HG03196 (cell line): Measurements from ENCODE around the gene AMZ2.
A peak's percentile ranks its signal among the peaks of the same experiment; 100 is the strongest.
"Not testable (repeated sequence)": the region's sequence is repeated elsewhere in the genome, so short reads cannot be mapped to it uniquely, and the experiment has no call there.

ENCODE experiments used
- ATAC-seq: cut with Tn5 transposase; IDR thresholded peaks from one replicate; pipeline ENCODE4 v1.9.1; 2021; ENCODE audit not compliant: unreplicated experiment

Gene AMZ2

DNA sequence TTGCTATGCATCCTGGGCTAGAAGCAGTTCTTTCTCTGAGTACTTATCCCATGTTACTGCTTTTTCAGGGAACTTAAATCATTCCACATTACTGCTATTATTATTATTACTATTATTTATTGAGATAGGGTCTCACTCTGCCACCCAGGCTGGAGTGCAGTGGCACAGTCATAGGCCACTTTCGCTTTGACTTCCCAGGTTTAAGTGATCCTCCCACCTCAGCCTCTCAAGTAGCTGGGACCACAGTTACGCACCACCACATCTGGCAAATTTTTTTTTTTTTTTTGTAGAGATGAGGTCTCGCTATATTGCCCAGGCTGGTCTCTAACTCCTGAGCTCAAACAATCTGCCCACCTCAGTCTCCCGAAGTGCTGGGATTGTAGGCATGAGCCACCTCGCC, 28.4 kb upstream of the AMZ2 start:
- not testable (repeated sequence) for ATAC-seq

DNA sequence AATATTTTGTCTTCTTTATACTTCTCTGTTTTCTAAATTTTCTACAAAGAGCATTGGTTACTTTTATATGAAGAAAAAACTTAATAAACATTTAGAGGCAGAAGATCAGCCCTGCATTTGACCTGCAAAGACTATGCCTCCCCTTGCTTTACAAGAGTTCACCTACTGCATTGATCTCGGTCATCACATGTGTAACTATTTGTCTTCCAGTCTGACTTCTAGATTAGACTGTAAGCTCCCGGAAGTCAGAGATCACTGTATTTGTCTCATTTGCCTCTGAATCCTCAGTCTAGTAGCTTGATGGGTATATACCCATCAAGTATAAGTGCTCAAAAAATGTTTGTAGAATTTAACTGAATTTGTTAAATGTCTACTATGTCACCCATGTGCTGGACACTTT, 27.7 kb upstream of the AMZ2 start:
- ATAC-seq = not testable (repeated sequence)

DNA sequence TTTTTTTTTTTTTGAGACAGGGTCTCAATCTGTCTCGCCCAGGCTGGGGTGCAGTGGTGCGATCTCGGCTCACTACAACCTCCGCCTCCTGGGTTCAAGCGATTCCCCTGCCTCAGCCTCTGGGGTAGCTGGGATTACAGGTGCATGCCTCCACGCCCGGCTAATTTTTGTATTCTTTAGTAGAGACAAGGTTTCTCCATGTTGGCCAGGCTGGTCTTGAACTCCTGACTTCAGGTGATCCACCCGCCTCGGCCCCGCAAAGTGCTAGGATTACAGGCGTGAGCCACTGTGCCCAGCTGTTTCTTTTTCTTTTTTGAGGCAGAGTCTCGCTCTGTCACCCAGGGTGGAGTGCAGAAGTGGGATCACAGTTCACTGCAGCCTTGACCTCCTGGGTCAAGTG, 27.1 kb upstream of the AMZ2 start:
- ATAC-seq = not testable (repeated sequence)

DNA sequence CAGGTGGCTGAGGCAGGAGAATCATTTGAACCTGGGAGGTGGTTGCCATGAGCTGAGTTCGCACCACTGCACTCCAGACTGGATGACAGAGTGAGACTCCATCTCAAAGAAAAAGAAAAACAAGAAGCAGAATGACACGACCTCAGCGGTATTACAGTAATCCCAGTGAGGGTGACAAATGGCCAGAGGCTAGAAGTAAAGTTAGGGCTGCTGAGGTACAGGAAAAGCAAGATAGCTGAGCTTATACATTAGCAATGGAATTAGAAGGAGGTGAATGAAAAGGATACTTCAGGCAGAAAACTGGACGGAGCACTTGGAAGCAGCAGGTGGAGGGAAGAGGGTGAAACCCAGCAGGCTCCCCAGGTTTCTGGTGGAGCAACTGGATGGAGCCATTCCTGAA, 26.1 kb upstream of the AMZ2 start:
- ATAC-seq = no peak

DNA sequence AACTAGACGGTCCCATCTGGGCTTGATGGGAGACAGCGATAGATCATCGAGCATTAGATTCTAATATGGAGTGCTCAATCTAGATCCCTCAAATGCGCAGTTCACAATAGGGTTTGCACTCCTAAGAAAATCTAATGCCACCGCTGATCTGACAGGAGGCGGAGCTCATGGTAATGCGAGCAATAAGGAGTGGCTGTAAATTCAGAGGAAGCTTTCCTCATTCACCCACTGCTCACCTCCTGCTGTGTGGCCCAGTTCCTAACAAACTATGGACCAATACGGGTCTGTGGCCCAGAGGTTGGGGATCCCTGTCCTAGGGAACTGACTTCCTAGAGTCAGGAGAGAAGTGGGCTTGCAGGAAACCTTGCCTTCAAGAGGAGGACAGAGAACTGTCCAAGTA, 25.2 kb upstream of the AMZ2 start:
- ATAC-seq = no peak

DNA sequence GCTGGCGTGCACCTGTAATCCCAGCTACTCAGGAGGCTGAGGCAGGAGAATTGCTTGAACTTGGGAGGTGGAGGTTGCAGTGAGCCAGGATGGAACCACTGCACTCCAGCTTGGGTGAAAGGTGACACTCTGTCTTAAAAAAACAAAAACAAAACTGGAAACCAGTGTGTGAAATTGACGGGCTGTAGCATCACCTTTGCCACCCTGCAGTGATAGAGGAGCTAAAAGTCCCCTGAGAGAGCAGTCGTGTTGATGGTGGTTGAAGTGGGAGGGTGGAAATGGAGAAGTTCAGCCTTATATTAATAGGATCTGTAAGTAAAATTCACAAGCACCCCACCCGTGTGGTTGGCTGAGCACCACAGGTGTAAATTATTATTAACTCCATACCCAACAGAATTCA, 22.8 kb upstream of the AMZ2 start:
- ATAC-seq = not testable (repeated sequence)

DNA sequence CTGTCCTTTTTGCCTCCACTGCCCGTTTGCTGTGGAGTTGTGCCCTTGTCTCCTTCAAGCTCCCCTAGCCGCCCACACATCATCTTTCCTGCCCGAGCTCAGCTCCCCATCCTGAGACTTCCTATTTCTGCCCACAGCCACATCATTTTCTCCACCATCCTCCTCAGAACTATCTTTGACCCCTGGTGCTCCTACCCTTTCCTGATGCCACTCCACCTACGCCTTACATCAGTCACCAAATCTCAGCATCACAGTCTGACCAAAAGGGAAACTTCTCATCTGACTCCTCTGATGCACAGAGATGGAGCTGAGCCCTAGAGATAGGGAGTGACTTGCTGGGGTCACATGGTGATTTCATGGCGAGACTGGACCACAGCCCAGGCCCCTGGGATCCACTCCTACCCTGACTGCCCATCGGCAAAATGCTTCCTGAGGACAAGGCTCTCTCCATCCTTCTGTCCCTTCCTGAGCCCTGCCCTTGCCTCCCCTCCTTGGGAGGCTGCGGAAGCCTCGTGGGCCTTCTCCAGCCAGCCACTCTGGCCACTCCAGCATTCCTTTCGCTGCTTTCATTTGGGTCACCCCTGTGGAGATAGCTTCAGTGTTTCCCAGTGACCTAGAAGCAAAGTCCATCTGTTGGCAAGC, 19.7 kb upstream of the AMZ2 start:
- not testable (repeated sequence) for ATAC-seq

DNA sequence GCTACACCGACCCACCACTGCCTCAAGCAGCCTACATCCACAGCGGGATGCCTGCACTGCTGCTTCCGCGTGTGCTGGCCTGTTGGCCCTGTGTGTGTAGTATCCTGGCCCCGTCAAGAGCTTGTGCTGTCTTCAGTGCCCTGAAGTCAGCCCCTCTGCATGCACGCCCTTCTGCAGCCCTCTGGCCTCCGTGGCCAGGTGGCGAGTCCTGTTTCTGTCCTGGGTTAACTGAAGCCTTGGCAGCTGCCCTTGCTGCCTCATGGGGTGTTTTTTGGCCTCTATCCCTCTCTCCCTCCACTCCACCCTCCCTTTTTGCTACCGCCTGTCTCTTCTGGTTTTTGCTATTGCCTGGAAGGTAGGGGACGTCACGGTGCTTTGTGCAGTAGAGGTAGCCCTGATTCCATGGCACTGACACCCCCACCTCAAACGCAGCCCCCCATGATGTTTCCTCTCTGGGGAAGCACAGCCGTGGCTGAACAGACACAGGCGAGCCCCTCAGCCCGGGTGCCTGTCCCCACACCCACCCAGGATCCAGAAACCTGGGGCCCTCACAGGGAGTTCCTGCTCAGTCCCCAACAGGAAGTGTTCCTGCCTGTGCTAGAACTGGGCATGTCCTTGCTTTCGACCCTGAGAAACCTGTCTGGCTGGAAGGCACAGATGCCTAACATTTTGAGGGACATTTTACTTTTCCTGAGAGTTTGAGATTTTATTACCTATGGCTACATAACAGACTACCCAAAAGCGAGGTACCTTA, 18.8 kb upstream of the AMZ2 start:
- ATAC-seq = no peak

DNA sequence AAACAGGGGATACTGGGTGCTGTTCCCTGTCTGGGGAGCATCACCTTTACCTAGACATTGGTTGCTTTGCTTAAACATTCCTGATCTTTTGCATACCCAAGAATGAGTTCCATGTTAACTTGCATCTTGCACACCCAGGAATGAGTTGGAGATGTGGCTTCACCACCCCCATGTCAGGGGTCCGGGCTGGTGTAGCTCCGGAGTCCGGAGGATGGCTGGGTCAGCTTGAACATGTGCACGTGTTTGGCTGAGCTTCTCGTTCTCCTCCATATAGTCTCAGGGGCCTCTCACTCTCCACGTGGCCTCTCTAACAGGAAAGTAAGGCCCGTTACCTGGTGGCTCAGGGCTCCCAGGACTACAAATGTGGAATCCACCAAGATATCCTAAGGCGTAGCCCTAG, 18.2 kb upstream of the AMZ2 start:
- ATAC-seq = no peak

DNA sequence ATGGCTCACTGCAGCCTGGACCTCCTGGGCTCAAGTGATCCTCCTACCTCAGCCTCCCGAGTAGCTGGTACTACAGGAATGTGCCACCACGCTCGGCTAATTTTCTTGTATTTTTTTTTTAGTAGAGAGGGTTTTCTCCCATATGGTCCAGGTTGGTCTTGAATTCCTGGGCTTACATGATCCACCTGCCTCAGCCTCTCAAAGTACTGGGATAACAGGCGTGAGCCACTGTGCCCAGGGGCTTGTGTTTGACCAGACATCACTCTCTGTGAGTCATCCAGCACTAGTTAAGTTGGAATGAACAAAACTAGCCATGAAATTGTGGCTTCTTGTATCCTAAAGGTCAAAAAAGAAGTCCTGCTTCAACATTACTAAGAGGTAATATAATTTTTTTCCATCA, 16.7 kb upstream of the AMZ2 start:
- not testable (repeated sequence) for ATAC-seq

DNA sequence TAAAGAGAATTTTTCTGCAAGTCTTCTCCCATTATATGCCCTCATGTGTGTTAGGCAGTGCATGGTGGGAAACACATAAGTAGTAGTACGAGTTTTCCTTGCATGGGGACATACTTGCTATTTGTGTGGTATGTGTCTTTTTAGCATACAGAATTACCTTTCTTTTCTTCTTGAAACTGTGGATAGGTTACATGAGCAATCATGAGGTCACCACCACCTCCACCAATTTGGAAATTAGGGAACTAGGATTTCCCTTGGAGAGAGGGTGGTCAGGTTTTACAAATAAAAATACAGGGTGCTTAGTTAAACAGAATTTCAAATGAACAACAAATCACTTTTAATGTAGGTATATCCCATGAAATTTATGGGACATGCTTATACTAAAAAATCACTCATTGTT, 16.3 kb upstream of the AMZ2 start:
- no peak for ATAC-seq

DNA sequence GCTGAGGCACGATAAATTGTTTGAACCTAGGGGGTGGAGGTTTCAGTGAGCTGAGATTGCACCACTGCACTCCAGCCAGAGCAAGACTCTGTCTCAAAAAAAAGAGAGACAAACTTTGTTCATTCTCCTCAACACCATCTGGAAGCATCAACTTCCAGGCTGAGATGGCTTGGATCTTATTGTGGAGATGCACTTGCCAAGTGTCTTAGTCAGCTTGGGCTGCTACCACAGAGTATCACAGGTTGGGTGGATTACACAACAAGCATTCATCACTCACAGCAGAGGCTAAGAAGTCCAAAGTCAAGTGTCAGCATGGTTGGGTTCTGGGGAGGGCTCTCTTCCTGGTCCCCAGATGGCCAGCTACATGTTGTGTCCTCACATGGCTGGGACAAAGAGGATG, 15.1 kb upstream of the AMZ2 start:
- not testable (repeated sequence) for ATAC-seq

DNA sequence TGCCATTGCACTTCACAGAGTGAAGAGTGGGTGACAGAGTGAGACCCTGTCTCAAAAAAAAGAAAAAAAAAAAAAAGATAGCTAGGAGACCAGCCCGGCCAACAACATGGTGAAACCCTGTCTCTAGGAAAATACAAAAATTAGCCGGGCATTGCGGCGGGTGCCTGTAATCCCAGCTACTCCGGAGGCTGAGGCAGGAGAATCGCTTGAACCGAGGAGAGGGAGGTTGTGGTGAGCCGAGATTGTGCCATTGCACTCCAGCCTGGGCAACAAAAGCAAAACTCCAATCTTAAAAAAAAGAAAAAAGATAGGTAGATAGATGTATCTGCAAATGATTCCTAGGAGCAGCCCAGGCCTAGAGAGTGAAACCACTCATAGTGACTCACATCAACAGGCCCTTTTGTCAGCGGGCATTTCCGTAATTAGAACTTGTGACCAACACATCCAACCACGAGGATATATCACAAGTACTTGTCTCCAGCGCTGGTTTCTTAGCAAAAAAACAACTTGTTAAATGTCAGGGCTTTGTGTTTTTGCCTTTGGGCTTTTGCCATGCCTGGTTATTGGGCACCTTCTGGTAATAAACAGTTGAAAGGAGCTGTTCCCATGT, 13.0 kb upstream of the AMZ2 start:
- ATAC-seq = peak; percentile 38

DNA sequence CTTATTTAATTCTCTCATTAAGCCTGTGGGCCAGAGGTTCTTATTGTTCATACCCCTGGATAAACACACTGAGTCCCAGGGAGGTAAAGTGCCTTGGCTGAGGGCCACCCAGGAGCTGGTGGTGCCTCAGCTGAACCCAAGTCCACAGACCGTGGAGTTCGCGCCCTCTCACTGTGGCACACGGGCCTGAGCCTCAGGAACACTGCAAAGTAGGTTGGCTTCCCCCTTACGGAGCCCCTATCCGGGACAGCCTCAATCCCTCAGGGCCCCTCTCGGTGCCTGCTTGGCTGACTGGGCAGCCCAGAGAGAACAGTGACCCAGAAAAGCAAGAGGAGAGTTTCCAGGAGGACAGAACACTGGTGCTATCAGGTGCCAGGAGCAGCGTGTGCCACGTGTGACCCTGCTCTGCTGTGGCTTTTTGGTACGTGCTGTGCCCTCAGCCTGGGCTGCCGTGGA, 12.5 kb upstream of the AMZ2 start:
- not testable (repeated sequence) for ATAC-seq

DNA sequence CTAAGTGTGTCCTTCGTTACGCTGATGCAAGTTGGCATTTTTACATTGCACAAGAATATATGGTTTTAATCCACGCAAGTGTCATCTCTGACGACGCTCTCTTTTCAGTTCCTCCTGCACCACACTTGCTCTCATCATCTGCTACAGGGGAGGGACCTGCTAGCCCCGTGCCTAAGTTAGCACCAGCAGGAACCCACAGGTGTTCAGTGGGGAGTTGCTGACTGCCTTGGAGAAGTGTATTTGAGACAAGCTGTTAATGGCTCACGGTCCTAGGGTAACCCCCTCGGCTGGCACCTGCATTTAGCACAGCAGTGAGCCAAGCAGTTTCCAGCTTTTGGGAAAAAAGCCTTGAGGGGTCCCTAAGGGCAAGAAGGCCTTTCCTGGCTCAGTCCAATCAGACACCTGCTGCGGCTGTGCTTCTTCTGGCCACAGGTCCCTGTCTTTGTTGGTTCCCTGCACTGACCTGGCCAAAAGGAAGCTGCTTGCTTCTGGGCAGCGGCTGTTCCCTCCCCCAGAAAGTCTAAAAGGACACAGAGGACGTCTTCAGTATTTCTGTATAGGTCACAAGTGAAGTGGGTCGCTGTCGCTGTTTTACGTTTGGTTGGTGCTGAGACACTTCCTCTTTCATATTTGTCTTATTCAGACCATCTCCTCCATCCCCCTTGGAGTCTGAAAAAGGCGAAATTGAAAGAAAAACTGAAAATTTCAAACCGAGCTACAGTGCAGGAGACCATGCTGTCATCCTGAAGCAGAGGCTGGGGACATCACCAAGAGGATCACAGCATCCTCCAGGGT, 10.3 kb upstream of the AMZ2 start:
- ATAC-seq = peak; percentile 72

DNA sequence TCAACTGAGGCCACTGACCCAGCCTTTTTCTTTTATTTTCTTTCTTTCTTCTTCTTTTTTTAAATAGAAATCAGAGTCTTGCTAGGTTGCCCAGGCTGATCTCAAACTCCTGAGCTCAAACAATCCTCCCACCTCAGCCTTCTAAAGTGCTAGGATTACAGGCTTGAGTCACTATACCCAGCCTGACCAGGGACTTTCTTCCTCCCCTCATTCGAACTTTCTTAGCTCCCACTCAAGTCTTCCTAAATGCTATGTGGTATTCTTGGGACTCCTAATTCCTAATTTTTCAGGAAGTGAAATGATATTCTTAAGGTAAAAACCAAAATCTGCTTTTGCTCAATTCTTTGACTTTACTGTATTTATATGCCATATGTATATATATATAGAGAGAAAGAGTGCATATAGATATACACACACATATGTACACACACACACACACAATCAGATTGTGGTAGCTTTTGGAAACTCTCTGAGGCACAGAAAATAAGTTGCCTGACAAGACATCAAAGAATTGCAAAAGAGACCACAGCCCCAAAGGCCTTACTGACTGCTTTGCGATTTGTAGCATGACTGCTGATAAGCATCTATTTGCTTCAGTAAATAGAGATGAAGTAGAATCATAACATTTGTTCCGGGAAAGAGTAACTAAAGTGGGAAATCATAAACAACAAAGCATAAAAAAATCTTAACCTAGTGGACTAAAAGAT, 9.5 kb upstream of the AMZ2 start:
- peak; percentile 7 for ATAC-seq

DNA sequence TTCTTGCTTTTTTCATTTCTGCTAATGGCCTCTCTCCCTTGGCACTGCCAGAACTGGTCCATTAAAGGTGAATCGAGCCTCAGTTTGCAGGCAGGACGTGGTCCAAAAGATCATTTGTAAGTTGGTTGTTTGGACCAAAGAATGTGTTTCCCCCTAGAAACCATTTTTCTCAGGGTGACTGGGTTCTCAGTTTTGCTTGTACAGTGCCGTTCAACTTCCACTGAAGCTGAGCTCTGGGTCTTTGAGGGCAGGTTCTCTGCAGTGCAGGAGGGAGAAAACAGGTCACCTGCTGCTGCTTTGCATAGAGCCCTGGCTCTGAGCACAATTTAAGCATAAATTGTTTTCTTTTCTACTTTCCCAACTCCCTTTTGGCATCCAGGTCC, 9.0 kb upstream of the AMZ2 start:
- ATAC-seq = no peak

DNA sequence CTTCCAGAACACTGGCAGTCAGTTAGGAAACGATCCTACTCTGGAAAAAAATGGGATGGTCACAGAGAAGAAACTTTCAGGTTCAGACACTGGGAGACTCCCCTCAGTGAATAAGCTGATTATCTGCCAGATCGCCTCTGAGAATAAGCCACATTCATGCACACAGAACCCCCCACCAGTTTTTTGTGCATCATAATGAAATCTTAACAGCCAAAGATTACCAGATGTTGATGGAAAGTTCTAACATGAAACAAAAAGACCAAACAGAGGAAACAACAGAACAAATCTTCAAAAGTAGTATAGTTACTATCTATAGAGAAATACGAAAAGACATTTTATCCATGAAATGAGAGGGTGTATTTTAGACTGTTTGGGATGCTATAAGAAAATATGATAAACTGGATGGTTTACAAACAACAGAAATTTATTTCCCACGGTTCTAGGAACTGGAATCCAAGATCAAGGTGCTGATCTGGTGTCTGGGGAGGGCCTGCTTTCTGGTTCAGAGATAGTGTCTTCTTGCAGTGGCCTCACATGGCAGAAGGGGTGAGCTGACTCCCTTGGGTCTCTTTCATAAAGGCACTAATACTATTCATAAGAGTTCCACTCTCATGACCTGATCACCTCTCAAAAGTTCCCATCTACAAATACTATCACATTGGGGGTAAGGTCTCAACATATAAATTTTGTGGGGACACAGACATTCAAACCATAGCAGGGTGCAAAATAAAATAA, 8.0 kb upstream of the AMZ2 start:
- no peak for ATAC-seq

DNA sequence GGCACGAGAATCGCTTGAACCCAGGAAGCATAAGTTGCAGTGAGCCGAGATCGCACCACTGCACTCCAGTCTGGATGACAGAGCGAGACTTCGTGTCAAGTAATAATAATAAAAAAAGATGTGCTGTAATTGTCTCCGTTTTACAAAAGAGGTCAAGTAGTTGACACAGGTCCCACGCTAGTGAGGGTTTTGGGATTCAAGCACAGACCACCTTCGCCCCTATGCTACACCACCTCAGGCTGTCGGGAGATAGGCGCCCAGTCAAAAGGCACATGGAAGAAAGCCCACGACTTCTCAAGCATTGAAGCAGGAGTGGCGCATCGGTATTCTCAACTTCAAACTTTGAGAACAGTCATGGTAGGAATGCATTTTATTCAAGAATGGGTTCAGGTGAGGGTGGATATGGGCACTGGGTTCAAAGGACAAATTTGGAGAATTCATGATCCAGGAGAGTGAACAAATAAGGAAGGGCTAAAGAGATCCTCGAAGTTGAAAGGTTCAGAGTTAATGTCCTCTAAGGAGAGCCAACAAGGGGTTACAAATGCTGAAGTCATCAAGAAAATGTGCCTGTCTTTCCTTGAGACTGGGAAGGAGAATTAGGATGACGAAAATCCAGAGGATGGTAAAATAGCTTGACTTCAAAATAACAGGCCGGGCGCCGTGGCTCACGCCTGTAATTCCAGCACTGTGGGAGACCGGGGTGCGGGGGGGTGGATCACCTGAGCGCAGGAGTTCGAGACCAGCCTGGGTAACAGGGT, 1.4 kb upstream of the AMZ2 start:
- ATAC-seq = no peak
